Upper lobe of left lung (tissue), 6 donors: Measurements from ENCODE around the gene MAD1L1. TPM values are rescaled to one million over a fixed set of nuclear protein-coding genes. Genes with fewer than 3 reads are reported as not detected.
A peak's percentile ranks its signal among the peaks of the same experiment; 100 is the strongest.

Source experiments
- ATAC-seq, 2 donors: fragments of 200-7000 bp; cut with Tn5 transposase; one replicate each; pipeline ENCODE4 v1.9.1; 2022; ENCODE audit warnings: mild to moderate bottlenecking in 2 of 2, moderate library complexity in 2 of 2; ENCODE audit not compliant: low FRiP score in 2 of 2
- DNase-seq, 2 donors: peaks; one replicate each; pipeline ENCODE4 v3.0.0-alpha.2; 2019 to 2020
- H3K27ac ChIP-seq, 4 donors: fragments of 200-600 bp; sonication (generic); one replicate each; pipeline ENCODE4 v1.5.1; 2016 to 2019
- H3K27me3 ChIP-seq, 4 donors: fragments of 200-600 bp; sonication (generic); one replicate each; pipeline ENCODE4 v1.5.1; 2017 to 2019
- H3K36me3 ChIP-seq, 4 donors: fragments of 200-600 bp; sonication (generic); one replicate each; pipeline ENCODE4 v1.5.1; 2016 to 2019
- H3K4me1 ChIP-seq, 4 donors: fragments of 200-600 bp; sonication (generic); one replicate each; pipeline ENCODE4 v1.5.1; 2018 to 2019
- H3K4me3 ChIP-seq, 4 donors: fragments of 200-600 bp; sonication (generic); one replicate each; pipeline ENCODE4 v1.5.1; 2017 to 2019; ENCODE audit warnings: mild to moderate bottlenecking in 2 of 4, moderate library complexity in 1 of 4
- H3K9me3 ChIP-seq, 4 donors: fragments of 200-600 bp; sonication (generic); one replicate each; pipeline ENCODE4 v1.5.1; 2018 to 2019
- EP300 ChIP-seq, 4 donors: sonication (generic); formaldehyde crosslinking; IDR thresholded peaks; one replicate each; pipeline ENCODE4 v1.5.1; 2017; ENCODE audit warnings: antibody characterized with exemption in 4 of 4, control low read depth in 2 of 4
- POLR2A ChIP-seq, 4 donors: fragments of 450-650 bp; IDR thresholded peaks; one replicate each; pipeline ENCODE4 v1.5.1; 2016 to 2017; ENCODE audit warnings: antibody characterized with exemption in 4 of 4, mild to moderate bottlenecking in 2 of 4
- POLR2AphosphoS5 ChIP-seq, 2 donors: sonication (generic); formaldehyde crosslinking; IDR thresholded peaks; one replicate each; pipeline ENCODE4 v1.5.1; 2017; ENCODE audit warnings: antibody characterized with exemption in 2 of 2
- WGBS, 2 donors: methylation state at CpG; one replicate each; pipeline ENCODE4 v1.1.5; 2017 to 2018; 5-methylcytosine and 5-hydroxymethylcytosine counted together
- total RNA-seq, 6 donors: library from RNA; depleted of rRNA in 4 of 6; stranded (reverse); fragments of >200 nt in 4 of 6; gene quantifications; one replicate each; pipeline versions ENCODE4 v1.1.0 to v1.2.1, GENCODE V29; 2016 to 2021
- TF ChIP-seq, protein P1 (sequence below), 6 experiments: fragments of 450-650 bp in 4 of 6; fragments of 200-600 bp in 2 of 6; sonication (generic) in 2 of 6; IDR thresholded peaks; one replicate each; pipeline ENCODE4 v1.5.1; 2016 to 2019; ENCODE audit warnings: antibody characterized with exemption in 6 of 6
- donor health status: DM: no; HTN: no; CAD: no; lungs with moderate emphysema.
- donor health status: DM: no; HTN: yes; CAD: no; lungs with severe emphysema.

Gene MAD1L1
- total RNA-seq, 6 donors from 2014 or later: 40.6 to 364 (median 65.6) TPM

- no peaks in the 10 kb centered on the region for H3K9me3 ChIP-seq
- ATAC-seq (no peak), DNase-seq (peak in 1 of 2 donors; percentile 67)
- peaks cover 0 to 6% (median 1%) of the 10 kb centered on the region in 4 donors for H3K36me3 ChIP-seq
- H3K4me1 ChIP-seq: peaks cover 0 to 7% (median 2%) of the 10 kb centered on the region in 4 donors
- WGBS, 2 donors: 89 to 95% methylated on average over 28 to 39 of the region's 39 CpGs
- H3K27me3 ChIP-seq: no peaks in the 10 kb centered on the region
- no peak overlapping the region for H3K4me3 ChIP-seq
- TF ChIP-seq POLR2AphosphoS5 (IDR thresholded peaks at IDR 0.05): no peak
- no peak for TF ChIP-seq EP300 (IDR thresholded peaks at IDR 0.05)
- TF ChIP-seq POLR2A (IDR thresholded peaks at IDR 0.05): no peak
- TF ChIP-seq, protein P1, sequence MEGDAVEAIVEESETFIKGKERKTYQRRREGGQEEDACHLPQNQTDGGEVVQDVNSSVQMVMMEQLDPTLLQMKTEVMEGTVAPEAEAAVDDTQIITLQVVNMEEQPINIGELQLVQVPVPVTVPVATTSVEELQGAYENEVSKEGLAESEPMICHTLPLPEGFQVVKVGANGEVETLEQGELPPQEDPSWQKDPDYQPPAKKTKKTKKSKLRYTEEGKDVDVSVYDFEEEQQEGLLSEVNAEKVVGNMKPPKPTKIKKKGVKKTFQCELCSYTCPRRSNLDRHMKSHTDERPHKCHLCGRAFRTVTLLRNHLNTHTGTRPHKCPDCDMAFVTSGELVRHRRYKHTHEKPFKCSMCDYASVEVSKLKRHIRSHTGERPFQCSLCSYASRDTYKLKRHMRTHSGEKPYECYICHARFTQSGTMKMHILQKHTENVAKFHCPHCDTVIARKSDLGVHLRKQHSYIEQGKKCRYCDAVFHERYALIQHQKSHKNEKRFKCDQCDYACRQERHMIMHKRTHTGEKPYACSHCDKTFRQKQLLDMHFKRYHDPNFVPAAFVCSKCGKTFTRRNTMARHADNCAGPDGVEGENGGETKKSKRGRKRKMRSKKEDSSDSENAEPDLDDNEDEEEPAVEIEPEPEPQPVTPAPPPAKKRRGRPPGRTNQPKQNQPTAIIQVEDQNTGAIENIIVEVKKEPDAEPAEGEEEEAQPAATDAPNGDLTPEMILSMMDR (IDR thresholded peaks at IDR 0.05): no peak
- no peak overlapping the region for H3K27ac ChIP-seq
Measured at GRCh38 chr7:1872191-1873069, 360.3 kb downstream of the MAD1L1 start.

DNA sequence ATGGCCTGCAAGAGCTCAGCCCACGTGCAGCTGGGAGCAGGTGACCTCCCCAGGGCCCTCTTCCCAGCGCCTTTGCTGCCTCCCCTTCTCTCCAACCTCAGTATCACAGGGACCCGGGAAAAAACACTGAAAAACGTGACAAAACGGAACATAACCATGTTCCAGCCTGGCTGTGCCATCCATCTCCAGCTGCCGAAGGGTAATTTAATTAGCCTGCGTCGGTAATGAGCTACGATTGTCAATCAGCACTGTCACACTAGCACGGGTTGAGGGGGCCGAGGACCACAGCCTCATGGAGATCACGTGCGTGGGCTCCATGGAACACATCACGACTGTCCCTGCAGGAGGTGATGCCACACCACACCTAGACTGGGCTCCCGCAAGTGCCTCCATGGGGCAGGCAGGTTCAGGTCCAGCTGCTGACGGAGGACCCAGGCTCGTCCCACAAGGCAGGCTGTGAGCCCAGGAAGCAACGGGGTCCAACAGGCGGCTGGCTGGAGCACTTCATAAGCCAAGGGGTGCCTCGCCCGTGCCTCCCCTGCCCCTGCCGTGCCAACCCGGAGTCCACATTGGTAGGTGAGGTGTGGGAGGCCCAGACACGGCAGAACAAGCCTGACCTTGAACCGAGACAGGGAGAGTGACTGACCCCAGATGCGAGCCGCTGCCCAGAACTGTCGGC, 363.2 kb downstream of the MAD1L1 start:
- DNase-seq (peak in 1 of 2 donors; percentile 59), ATAC-seq (no peak)
- TF ChIP-seq EP300 (IDR thresholded peaks at IDR 0.05) (no peak), POLR2A (IDR thresholded peaks at IDR 0.05) (no peak), POLR2AphosphoS5 (IDR thresholded peaks at IDR 0.05) (no peak)
- TF ChIP-seq, protein P1 (IDR thresholded peaks at IDR 0.05): no peak
- Histone ChIP-seq H3K4me1 (no peaks in the 10 kb centered on the region), H3K27me3 (no peaks in the 10 kb centered on the region), H3K4me3 (no peak overlapping the region), H3K36me3 (peaks cover 0 to 6% (median 1%) of the 10 kb centered on the region in 4 donors), H3K27ac (no peak overlapping the region), H3K9me3 (no peaks in the 10 kb centered on the region)
- 93 to 98% methylated on average over 8 to 28 of the region's 28 CpGs for WGBS, 2 donors

DNA sequence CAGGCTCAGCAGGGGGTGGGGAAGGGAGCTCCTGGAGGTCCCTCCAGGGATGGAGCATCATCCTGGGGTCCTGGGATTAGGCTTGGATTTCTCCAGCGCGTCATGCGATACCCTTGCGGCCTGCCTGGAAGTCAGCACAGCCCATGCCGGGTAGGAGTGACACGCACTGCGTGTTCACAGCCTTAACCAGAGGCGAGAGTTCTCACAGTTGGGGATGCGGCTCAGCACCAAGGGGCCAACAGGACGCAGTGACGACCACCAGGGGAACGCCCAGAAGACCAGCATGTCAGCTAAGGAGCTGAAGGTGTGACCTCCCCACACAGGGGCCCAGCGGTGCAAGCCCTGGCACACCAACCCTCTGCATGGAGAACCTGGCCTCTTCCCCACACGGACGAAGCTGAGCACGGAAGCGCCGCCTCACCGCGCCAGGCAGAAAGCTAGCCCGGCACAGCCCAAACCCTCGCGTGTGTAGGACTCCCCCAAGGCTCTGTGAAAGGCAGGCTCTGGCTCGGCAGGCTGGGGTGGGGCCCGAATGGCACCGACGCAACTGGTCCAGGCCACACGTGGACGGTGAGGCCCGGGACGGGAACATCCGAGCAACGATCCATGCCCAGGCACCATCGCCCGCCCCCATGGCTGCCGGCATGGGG, 364.1 kb downstream of the MAD1L1 start:
- TF ChIP-seq POLR2AphosphoS5 (IDR thresholded peaks at IDR 0.05): no peak
- TF ChIP-seq POLR2A (IDR thresholded peaks at IDR 0.05): no peak
- TF ChIP-seq, protein P1 (IDR thresholded peaks at IDR 0.05): no peak
- no peak for TF ChIP-seq EP300 (IDR thresholded peaks at IDR 0.05)
- Histone ChIP-seq H3K27ac (no peak overlapping the region), H3K4me1 (no peaks in the 10 kb centered on the region), H3K4me3 (no peak overlapping the region), H3K36me3 (peaks cover 0 to 6% (median 1%) of the 10 kb centered on the region in 4 donors), H3K9me3 (no peaks in the 10 kb centered on the region), H3K27me3 (no peaks in the 10 kb centered on the region)
- ATAC-seq (no peak), DNase-seq (peak in 1 of 2 donors; percentile 81)
- WGBS, 2 donors: 89 to 97% methylated on average over 4 to 32 of the region's 36 CpGs

DNA sequence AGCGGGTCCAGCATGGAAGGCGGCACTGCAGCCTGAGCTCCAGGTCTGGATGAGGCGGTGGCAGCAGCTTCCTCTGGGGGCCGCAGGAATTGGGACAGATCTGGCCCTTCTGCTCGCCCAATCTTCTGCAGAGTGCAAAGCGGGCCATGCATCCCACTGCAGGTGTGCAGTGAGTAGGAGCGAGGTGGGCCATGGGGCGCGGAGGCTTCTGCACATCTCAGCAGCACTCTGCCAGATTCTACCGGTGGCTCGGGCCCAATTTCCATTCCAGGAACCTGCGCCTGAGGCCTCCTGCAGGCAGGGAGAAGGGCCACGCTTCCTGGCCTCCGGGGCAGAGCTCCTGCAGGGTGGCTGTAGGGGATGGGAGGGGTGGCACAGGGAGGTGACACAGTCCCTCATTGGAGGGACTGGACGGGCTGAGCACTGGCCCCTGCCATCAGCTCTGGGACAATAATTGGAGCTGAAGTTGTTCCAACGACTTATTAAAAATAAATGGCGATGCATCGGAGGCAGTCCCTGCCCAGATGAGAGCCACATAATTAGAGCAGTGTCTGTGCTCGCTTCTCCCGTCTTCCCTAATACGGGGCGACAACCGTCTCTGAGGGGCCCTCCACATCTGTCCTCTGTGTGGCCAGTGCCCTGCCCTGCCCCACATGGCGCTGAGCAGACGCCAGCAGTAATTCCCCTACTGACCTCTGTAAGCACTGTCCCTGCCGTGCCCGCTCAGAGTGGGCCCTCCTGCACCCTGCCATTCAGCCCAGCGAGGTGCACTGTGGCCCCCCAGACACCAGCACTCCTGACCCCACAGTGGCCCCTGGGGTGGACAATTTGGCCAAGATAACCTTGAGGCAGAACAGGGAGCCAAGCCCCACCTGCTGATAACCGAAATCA, 365.1 kb downstream of the MAD1L1 start:
- Histone ChIP-seq H3K36me3 (peaks cover 0 to 6% (median 1%) of the 10 kb centered on the region in 4 donors), H3K9me3 (no peaks in the 10 kb centered on the region), H3K4me1 (no peaks in the 10 kb centered on the region), H3K4me3 (no peak overlapping the region), H3K27me3 (no peaks in the 10 kb centered on the region), H3K27ac (no peak overlapping the region)
- TF ChIP-seq POLR2A (IDR thresholded peaks at IDR 0.05): no peak
- no peak for TF ChIP-seq POLR2AphosphoS5 (IDR thresholded peaks at IDR 0.05)
- no peak for TF ChIP-seq EP300 (IDR thresholded peaks at IDR 0.05)
- TF ChIP-seq, protein P1 (IDR thresholded peaks at IDR 0.05): no peak
- no peak for ATAC-seq
- peak in 1 of 2 donors; percentile 54 for DNase-seq
- 94 to 95% methylated on average over 24 to 28 of the region's 29 CpGs for WGBS, 2 donors
